CD4-positive, alpha-beta T cell (primary cell): ENCODE results near the gene CES1. TPM values are rescaled to one million over a fixed set of nuclear protein-coding genes. Genes with fewer than 3 reads are reported as not detected.

Experiments used
- ATAC-seq: fragments of 200-7000 bp; cut with Tn5 transposase; one replicate; pipeline ENCODE4 v1.10.0; 2022; ENCODE audit warnings: mild to moderate bottlenecking; ENCODE audit not compliant: poor library complexity
- CTCF ChIA-PET: fragments of 350-600 bp; sonication (Branson Sonifier 250); formaldehyde crosslinking; loops from one replicate; lab custom pipeline; 2021; ENCODE audit warnings: antibody characterized with exemption, inconsistent platforms; lab: Charles Lee
- POLR2A ChIA-PET: fragments of 350-600 bp; sonication (Branson Sonifier 250); formaldehyde crosslinking; loops from one replicate; lab custom pipeline; 2021; ENCODE audit warnings: antibody characterized with exemption, inconsistent platforms; lab: Charles Lee
- DNase-seq, 14 experiments: peaks; one replicate each; pipeline ENCODE4 v3.0.0-alpha.2; 2013 to 2020; ENCODE audit warnings: mixed read lengths in 2 of 14
- H3K27ac ChIP-seq, 2 donors: one replicate each; pipeline versions ENCODE4 v1.5.1 to v1.7.0; 2013; ENCODE audit warnings: low read length in 2 of 2, low read depth in 1 of 2, mild to moderate bottlenecking in 1 of 2
- H3K27me3 ChIP-seq, 2 experiments: 1 replicate in 1 of 2; 2 replicates in 1 of 2; pipeline versions ENCODE4 v1.6.1 to v1.7.0; 2013; ENCODE audit warnings: low read length in 2 of 2, control low read depth in 1 of 2, mild to moderate bottlenecking in 1 of 2, moderate library complexity in 1 of 2; ENCODE audit not compliant: insufficient read depth in 2 of 2, control insufficient read depth in 1 of 2
- H3K36me3 ChIP-seq: one replicate; pipeline ENCODE4 v1.6.1; 2013; ENCODE audit warnings: low read length, control low read depth; ENCODE audit not compliant: insufficient read depth
- H3K4me1 ChIP-seq: one replicate; pipeline ENCODE4 v1.6.1; 2013; ENCODE audit warnings: low read length, control low read depth; ENCODE audit not compliant: insufficient read depth
- H3K4me3 ChIP-seq: one replicate; pipeline ENCODE4 v1.5.1; 2013; ENCODE audit warnings: mild to moderate bottlenecking, low read length, moderate library complexity
- H3K9me3 ChIP-seq, 2 experiments: 1 replicate in 1 of 2; 2 replicates in 1 of 2; pipeline versions ENCODE4 v1.6.1 to v1.7.0; 2013; ENCODE audit warnings: low read length in 2 of 2, mild to moderate bottlenecking in 2 of 2, control low read depth in 1 of 2, moderate library complexity in 1 of 2; ENCODE audit not compliant: control insufficient read depth in 1 of 2, insufficient read depth in 1 of 2
- H3K27ac Mint-ChIP-seq: one replicate; pipeline ENCODE4 v1.8.0; 2020; ENCODE audit warnings: mixed read lengths
- H3K27me3 Mint-ChIP-seq: one replicate; pipeline ENCODE4 v1.8.0; 2021; ENCODE audit warnings: mixed read lengths
- H3K36me3 Mint-ChIP-seq: one replicate; pipeline ENCODE4 v1.8.0; 2021; ENCODE audit warnings: low read depth, mixed read lengths
- H3K4me1 Mint-ChIP-seq: one replicate; pipeline ENCODE4 v1.8.0; 2021; ENCODE audit warnings: low read depth, mixed read lengths
- H3K4me3 Mint-ChIP-seq: one replicate; pipeline ENCODE4 v1.8.0; 2020; ENCODE audit warnings: mild to moderate bottlenecking, mixed read lengths
- H3K9me3 Mint-ChIP-seq: one replicate; pipeline ENCODE4 v1.8.0; 2020; ENCODE audit warnings: mixed read lengths
- CTCF ChIP-seq: fragments of 200-600 bp; IDR thresholded peaks from one replicate; pipeline ENCODE4 v1.8.0; 2022; ENCODE audit warnings: antibody characterized with exemption, mild to moderate bottlenecking
- intact Hi-C, 2 experiments: fragments of 100-400 bp; cut with DNase I in 1 of 2; cut with micrococcal nuclease in 1 of 2; formaldehyde crosslinking; loops; one replicate each; pipeline versions ENCODE4 v1.15.1 to v1.9.0; 2023 to 2025; cut with DNase I, micrococcal nuclease
- total RNA-seq, 174 experiments: library from RNA in 2 of 174; stranded (reverse) in 2 of 174; gene quantifications; one replicate each; pipeline ENCODE4 v1.2.3 and lab custom pipeline; 2021 to 2026

Gene CES1
- total RNA-seq, 2 experiments from 2014 or later = 0.22 to 0.81 TPM

- intact Hi-C loops = no loop called here
- Histone ChIP-seq H3K4me3 (no peak overlapping the region), H3K27ac (no peak overlapping the region), H3K27me3 (peaks cover 0 to 10% of the 10 kb centered on the region in 2 experiments), H3K9me3 (no peaks in the 10 kb centered on the region), H3K36me3 (no peaks in the 10 kb centered on the region), H3K4me1 (no peaks in the 10 kb centered on the region)
- no peak for TF ChIP-seq CTCF
- no peak overlapping the region for H3K27ac Mint-ChIP-seq
- H3K9me3 Mint-ChIP-seq = no peaks in the 10 kb centered on the region
- H3K4me3 Mint-ChIP-seq = no peak overlapping the region
- H3K36me3 Mint-ChIP-seq = no peaks in the 10 kb centered on the region
- ATAC-seq = no peak
- no peaks in the 10 kb centered on the region for H3K4me1 Mint-ChIP-seq
- H3K27me3 Mint-ChIP-seq = peaks cover 26% of the 10 kb centered on the region
- CTCF ChIA-PET = no interaction called here
- POLR2A ChIA-PET = no interaction called here
- no peak for DNase-seq
Measured at GRCh38 chr16:55822280-55822810, 10.6 kb downstream of the CES1 start.

GRCh38 chr16:55821210-55821609 is 11.7 kb downstream of the CES1 start:
- Histone ChIP-seq H3K4me1 (no peaks in the 10 kb centered on the region), H3K27me3 (peaks cover 0 to 13% of the 10 kb centered on the region in 2 experiments), H3K36me3 (no peaks in the 10 kb centered on the region), H3K9me3 (no peaks in the 10 kb centered on the region), H3K27ac (no peak overlapping the region), H3K4me3 (no peak overlapping the region)
- ATAC-seq (no peak), DNase-seq (no peak)
- TF ChIP-seq CTCF = no peak
- ChIA-PET CTCF (no interaction called here), POLR2A (no interaction called here)
- Mint-ChIP-seq H3K27me3 (peaks cover 29% of the 10 kb centered on the region), H3K36me3 (no peaks in the 10 kb centered on the region), H3K4me1 (no peaks in the 10 kb centered on the region), H3K9me3 (no peaks in the 10 kb centered on the region), H3K27ac (no peak overlapping the region), H3K4me3 (no peak overlapping the region)
- intact Hi-C loops = no loop called here

GRCh38 chr16:55820615-55821014 is 12.3 kb downstream of the CES1 start:
- Mint-ChIP-seq H3K36me3 (no peaks in the 10 kb centered on the region), H3K27me3 (peaks cover 29% of the 10 kb centered on the region), H3K27ac (no peak overlapping the region), H3K4me3 (no peak overlapping the region), H3K9me3 (no peaks in the 10 kb centered on the region), H3K4me1 (no peaks in the 10 kb centered on the region)
- no peaks in the 10 kb centered on the region for H3K4me1 ChIP-seq
- intact Hi-C loops = no loop called here
- ATAC-seq (no peak), DNase-seq (no peak)
- H3K27me3 ChIP-seq = peaks cover 0 to 13% of the 10 kb centered on the region in 2 experiments
- POLR2A ChIA-PET = no interaction called here
- no peak overlapping the region for H3K4me3 ChIP-seq
- H3K27ac ChIP-seq = no peak overlapping the region
- TF ChIP-seq CTCF = no peak
- H3K9me3 ChIP-seq = no peaks in the 10 kb centered on the region
- CTCF ChIA-PET = no interaction called here
- H3K36me3 ChIP-seq = no peaks in the 10 kb centered on the region
